ENCODE measurements around the gene VPS26C. TPM values are rescaled to one million over a fixed set of nuclear protein-coding genes. Genes with fewer than 3 reads are reported as not detected.

VPS26C gene
- total RNA-seq, 1 experiment from 2014 or later, result 42.1 TPM

DNA sequence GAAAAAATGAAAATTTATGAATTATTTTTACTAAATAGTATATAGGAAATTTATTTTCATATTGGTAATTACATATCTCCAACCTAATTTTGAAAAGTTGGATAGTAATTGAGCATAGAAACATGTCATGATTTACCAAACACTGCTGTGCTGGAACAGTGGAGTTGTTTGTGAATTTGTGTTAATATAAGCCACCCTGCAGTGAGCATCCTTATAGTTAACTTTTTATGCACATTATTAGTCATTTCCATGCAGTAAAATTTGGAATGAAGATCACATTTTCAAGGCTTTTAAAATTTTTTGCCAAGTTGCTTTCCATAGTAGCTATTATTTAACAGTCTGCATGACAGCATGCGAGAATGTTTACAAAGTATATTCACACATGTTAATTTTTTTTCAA lies 78.3 kb downstream of the VPS26C start:
- Histone ChIP-seq H3K36me3 (ENCODE audit: control insufficient read depth in 1 of 2, insufficient read depth in 2 of 2, low read length in 2 of 2) (peaks cover 21 to 47% of the 10 kb centered on the region in 2 experiments; a peak in 3 of 4 replicates), H2AFZ (ENCODE audit: low read depth, low read length, poor library complexity, severe bottlenecking) (no peak overlapping the region), H4K20me1 (ENCODE audit: insufficient read depth) (no peaks in the 10 kb centered on the region), H3K9me2 (ENCODE audit: insufficient read depth) (no peaks in the 10 kb centered on the region), H3K9ac (ENCODE audit: low read length) (no peak overlapping the region), H3K4me3 (replicated peaks in 1 of 2; ENCODE audit: low read depth in 1 of 2, low read length in 2 of 2) (no peak overlapping the region), H3K27me3 (ENCODE audit: insufficient read depth, low read length) (no peaks in the 10 kb centered on the region), H3K79me2 (ENCODE audit: insufficient read depth, low read length) (no peaks in the 10 kb centered on the region), H3K4me1 (ENCODE audit: control insufficient read depth in 1 of 2, insufficient read depth in 2 of 2, low read length in 2 of 2) (no peaks in the 10 kb centered on the region), H3K4me2 (ENCODE audit: low read length) (no peak overlapping the region), H3K27ac (ENCODE audit: low read depth, low read length) (no peak overlapping the region), H3K9me3 (ENCODE audit: control insufficient read depth in 1 of 2, insufficient read depth in 1 of 2, low read depth in 1 of 2, low read length in 2 of 2) (no peaks in the 10 kb centered on the region)
- DNase-seq (ENCODE audit: low read depth, low spot score) (no peak), ATAC-seq (no peak)
- ChIA-PET POLR2A (no interaction called here), CTCF (no interaction called here), RAD21 (ENCODE audit: low non-redundant PET in 1 of 2, low total read pairs in 2 of 2, uncharacterized antibody in 2 of 2, unreplicated experiment in 2 of 2) (no interaction called here)
- intact Hi-C loops (cut with micrococcal nuclease), result no loop called here
- BruUV-seq (replicated peaks), result no TSS peak
- TF ChIP-seq ELF1 (IDR thresholded peaks at IDR 0.05; ENCODE audit: borderline replicate concordance, low read depth) (no peak), EZH2 (IDR thresholded peaks at IDR 0.05) (no peak), EZH2phosphoT487 (IDR thresholded peaks at IDR 0.05; ENCODE audit: borderline replicate concordance) (no peak), ZFX (IDR thresholded peaks at IDR 0.05) (no peak), RAD21 (IDR thresholded peaks at IDR 0.05; ENCODE audit: low read depth) (no peak), SP1 (IDR thresholded peaks at IDR 0.05; ENCODE audit: low read depth) (no peak), CBX3 (IDR thresholded peaks at IDR 0.05; ENCODE audit: low read depth) (no peak), CEBPB (IDR thresholded peaks at IDR 0.05; ENCODE audit: low read depth) (no peak), EGR1 (IDR thresholded peaks at IDR 0.05; ENCODE audit: low read depth) (no peak), YY1 (IDR thresholded peaks at IDR 0.05; ENCODE audit: extremely low read depth, insufficient replicate concordance, low read depth, low read length) (no peak), JUND (IDR thresholded peaks at IDR 0.05) (no peak), SIN3A (IDR thresholded peaks at IDR 0.05; ENCODE audit: low read depth) (no peak), SRF (IDR thresholded peaks at IDR 0.05; ENCODE audit: low read depth) (no peak), ATF3 (IDR thresholded peaks at IDR 0.05) (no peak)
- TF ChIP-seq, protein P1, sequence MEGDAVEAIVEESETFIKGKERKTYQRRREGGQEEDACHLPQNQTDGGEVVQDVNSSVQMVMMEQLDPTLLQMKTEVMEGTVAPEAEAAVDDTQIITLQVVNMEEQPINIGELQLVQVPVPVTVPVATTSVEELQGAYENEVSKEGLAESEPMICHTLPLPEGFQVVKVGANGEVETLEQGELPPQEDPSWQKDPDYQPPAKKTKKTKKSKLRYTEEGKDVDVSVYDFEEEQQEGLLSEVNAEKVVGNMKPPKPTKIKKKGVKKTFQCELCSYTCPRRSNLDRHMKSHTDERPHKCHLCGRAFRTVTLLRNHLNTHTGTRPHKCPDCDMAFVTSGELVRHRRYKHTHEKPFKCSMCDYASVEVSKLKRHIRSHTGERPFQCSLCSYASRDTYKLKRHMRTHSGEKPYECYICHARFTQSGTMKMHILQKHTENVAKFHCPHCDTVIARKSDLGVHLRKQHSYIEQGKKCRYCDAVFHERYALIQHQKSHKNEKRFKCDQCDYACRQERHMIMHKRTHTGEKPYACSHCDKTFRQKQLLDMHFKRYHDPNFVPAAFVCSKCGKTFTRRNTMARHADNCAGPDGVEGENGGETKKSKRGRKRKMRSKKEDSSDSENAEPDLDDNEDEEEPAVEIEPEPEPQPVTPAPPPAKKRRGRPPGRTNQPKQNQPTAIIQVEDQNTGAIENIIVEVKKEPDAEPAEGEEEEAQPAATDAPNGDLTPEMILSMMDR (IDR thresholded peaks at IDR 0.05 in 2 of 3, conservative IDR thresholded peaks at IDR 0.05 in 1 of 3; ENCODE audit: borderline replicate concordance in 1 of 3, insufficient read depth in 1 of 3, low read depth in 2 of 3, low read length in 2 of 3), result no peak
- TF ChIP-seq, protein P2, sequence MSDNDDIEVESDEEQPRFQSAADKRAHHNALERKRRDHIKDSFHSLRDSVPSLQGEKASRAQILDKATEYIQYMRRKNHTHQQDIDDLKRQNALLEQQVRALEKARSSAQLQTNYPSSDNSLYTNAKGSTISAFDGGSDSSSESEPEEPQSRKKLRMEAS (IDR thresholded peaks at IDR 0.05), result no peak
